Left ventricle myocardium inferior (tissue), 1 donor: Measurements from ENCODE around the gene ATP13A4. TPM values are rescaled to one million over a fixed set of nuclear protein-coding genes. Genes with fewer than 3 reads are reported as not detected.

Experiments used
- DNase-seq: peaks from one replicate; pipeline ENCODE4 v3.0.0-alpha.2; 2020
- H3K27ac ChIP-seq: fragments of 200-600 bp; replicated peaks from 2 replicates; pipeline ENCODE4 v1.8.0; 2021
- H3K27me3 ChIP-seq: fragments of 200-600 bp; 2 replicates; pipeline ENCODE4 v1.8.0; 2021; ENCODE audit warnings: low read depth
- H3K36me3 ChIP-seq: fragments of 200-600 bp; 2 replicates; pipeline ENCODE4 v1.8.0; 2021
- H3K4me1 ChIP-seq: fragments of 200-600 bp; 2 replicates; pipeline ENCODE4 v1.8.0; 2021
- H3K4me3 ChIP-seq: fragments of 200-600 bp; 2 replicates; pipeline ENCODE4 v1.8.0; 2021; ENCODE audit warnings: mild to moderate bottlenecking, moderate library complexity
- H3K9me3 ChIP-seq: fragments of 200-600 bp; replicated peaks from 2 replicates; pipeline ENCODE4 v1.8.0; 2021
- intact Hi-C: fragments of 100-400 bp; cut with micrococcal nuclease; formaldehyde crosslinking; loops from one replicate; pipeline ENCODE4 v1.11.0; 2022
- total RNA-seq: library from RNA; stranded (reverse); fragmentation: NEBNext Ultra II Directional; extraction: Animal tissue kit (Norgen Biotek cat#: 25700); gene quantifications from one replicate; pipeline ENCODE4 v1.2.1, GENCODE V29; 2021
- TF ChIP-seq, protein P1 (sequence below): fragments of 200-600 bp; IDR thresholded peaks from 2 replicates; pipeline ENCODE4 v1.8.0; 2021; ENCODE audit warnings: antibody characterized with exemption, mild to moderate bottlenecking, borderline replicate concordance
- donor health status: DM: no; HTN: yes; CAD: no; lungs with severe emphysema.

ATP13A4 gene
- total RNA-seq, 1 donor from 2014 or later: 0.52 TPM

- H3K9me3 ChIP-seq: no peaks in the 10 kb centered on the region
- no peaks in the 10 kb centered on the region for H3K36me3 ChIP-seq
- no peak for DNase-seq
- intact Hi-C loops: loop anchor here (10.0 kb wide), 1 partner anchor 110 kb away; no protein-coding TSS in a partner anchor
- no peaks in the 10 kb centered on the region for H3K27me3 ChIP-seq
- H3K4me3 ChIP-seq: no peak overlapping the region
- H3K4me1 ChIP-seq: no peaks in the 10 kb centered on the region
- H3K27ac ChIP-seq: no peak overlapping the region
- TF ChIP-seq, protein P1, sequence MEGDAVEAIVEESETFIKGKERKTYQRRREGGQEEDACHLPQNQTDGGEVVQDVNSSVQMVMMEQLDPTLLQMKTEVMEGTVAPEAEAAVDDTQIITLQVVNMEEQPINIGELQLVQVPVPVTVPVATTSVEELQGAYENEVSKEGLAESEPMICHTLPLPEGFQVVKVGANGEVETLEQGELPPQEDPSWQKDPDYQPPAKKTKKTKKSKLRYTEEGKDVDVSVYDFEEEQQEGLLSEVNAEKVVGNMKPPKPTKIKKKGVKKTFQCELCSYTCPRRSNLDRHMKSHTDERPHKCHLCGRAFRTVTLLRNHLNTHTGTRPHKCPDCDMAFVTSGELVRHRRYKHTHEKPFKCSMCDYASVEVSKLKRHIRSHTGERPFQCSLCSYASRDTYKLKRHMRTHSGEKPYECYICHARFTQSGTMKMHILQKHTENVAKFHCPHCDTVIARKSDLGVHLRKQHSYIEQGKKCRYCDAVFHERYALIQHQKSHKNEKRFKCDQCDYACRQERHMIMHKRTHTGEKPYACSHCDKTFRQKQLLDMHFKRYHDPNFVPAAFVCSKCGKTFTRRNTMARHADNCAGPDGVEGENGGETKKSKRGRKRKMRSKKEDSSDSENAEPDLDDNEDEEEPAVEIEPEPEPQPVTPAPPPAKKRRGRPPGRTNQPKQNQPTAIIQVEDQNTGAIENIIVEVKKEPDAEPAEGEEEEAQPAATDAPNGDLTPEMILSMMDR: no peak
Observed at GRCh38 chr3:193464889-193465288, 89.8 kb downstream of the ATP13A4 start.

DNA sequence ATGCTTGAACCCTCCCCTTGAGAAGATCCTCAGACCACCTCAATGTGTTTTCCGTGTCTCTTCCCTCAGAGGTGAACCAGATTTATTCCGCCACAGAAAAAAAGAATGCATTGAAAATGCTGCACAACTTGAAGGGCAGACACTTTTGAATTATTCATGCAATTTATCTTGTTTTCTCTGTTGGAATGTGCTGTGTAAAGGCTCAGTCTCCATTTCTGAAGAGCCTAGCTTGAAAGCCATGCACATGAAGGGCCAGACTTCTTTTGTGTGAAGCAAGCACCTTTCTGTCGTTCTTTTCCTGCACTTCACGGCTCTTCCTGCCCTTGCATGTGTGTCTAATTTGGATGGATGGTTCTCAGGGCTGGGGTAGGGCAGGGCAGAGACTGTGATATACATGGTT is 97.2 kb downstream of the ATP13A4 start:
- H3K27ac ChIP-seq: no peak overlapping the region
- no peaks in the 10 kb centered on the region for H3K36me3 ChIP-seq
- no peaks in the 10 kb centered on the region for H3K4me1 ChIP-seq
- H3K9me3 ChIP-seq: no peaks in the 10 kb centered on the region
- TF ChIP-seq, protein P1: no peak
- no peaks in the 10 kb centered on the region for H3K27me3 ChIP-seq
- H3K4me3 ChIP-seq: no peak overlapping the region
- intact Hi-C loops: no loop called here
- no peak for DNase-seq

DNA sequence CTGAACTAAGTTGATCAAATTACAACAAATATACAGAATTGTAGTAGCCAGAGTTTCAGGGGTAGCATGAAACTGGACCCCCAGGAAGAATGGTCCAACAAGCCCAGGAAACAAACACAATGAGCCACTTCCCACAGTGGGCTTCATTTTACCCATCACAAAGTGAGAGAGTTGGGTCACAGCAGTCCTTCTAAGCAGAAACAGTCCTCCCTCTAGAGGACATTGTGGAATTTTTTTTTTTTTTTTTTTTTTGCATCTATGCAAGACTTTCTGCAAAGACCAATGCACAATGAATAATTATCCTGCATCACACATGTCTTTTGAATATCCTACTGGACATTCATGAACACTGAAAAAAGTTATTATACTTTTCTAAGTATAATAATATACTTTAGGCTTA is 102.4 kb downstream of the ATP13A4 start:
- Histone ChIP-seq H3K4me3 (no peak overlapping the region), H3K36me3 (no peaks in the 10 kb centered on the region), H3K27ac (no peak overlapping the region), H3K9me3 (no peaks in the 10 kb centered on the region), H3K27me3 (no peaks in the 10 kb centered on the region), H3K4me1 (no peaks in the 10 kb centered on the region)
- intact Hi-C loops: no loop called here
- TF ChIP-seq, protein P1: peak; percentile 43
- DNase-seq: no peak

DNA sequence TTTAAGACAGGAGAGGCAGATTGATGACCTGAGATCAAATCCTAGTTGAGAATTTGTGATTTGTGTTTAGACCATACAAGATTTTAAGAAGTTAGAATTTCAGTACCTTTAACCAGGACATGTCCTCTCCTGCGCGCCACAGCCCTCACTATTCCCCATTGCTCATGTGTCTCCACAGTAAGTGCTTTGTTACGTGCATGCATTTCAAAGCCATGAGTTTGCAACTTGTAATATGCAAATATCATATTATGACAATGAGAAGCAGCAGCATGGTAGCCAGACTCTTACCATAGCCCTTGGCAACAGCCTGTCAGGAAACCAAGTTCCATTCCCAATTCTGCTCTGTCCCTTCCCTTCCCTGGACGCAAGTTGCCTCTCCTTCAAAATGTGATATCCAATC is 102.8 kb downstream of the ATP13A4 start:
- TF ChIP-seq, protein P1: no peak
- no peak for DNase-seq
- no peaks in the 10 kb centered on the region for H3K9me3 ChIP-seq
- H3K4me3 ChIP-seq: no peak overlapping the region
- no peak overlapping the region for H3K27ac ChIP-seq
- no peaks in the 10 kb centered on the region for H3K27me3 ChIP-seq
- intact Hi-C loops: no loop called here
- H3K4me1 ChIP-seq: no peaks in the 10 kb centered on the region
- no peaks in the 10 kb centered on the region for H3K36me3 ChIP-seq

DNA sequence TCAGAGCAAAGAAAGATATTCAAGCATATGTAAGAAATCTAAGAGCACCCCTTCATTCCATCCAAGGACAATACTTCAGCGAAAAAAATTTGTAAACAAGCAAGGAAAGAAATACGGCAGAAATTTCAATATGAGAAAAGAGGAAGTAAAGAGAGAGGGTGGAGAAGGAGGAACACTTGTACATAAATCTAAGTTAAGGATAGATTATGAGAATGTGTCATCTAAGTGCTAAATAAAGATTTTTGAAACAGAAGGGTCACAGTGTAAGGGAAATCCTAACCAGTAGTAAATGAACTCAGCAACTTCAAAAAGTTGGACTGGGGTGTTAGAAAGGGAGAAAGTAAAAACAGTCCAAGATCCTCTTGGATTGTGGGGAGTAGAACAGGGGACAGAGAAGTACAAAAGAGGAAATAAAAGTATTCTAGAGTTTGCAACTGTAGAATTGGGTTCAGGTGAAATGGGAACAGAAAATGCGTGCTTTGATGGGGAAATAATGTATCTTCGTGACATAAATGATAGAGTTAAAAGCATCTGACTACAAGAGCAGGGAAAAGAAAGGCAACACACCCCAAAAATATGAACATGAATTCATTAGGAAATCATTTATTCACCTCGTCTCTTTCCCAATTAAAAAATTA is 107.6 kb downstream of the ATP13A4 start:
- TF ChIP-seq, protein P1: no peak
- DNase-seq: no peak
- no peaks in the 10 kb centered on the region for H3K9me3 ChIP-seq
- no peaks in the 10 kb centered on the region for H3K4me1 ChIP-seq
- H3K27ac ChIP-seq: no peak overlapping the region
- no peaks in the 10 kb centered on the region for H3K27me3 ChIP-seq
- intact Hi-C loops: no loop called here
- no peak overlapping the region for H3K4me3 ChIP-seq
- H3K36me3 ChIP-seq: no peaks in the 10 kb centered on the region
